ENCODE results near the gene SLC8A1.

- no peak for TF ChIP-seq SP1 (IDR thresholded peaks at IDR 0.05; ENCODE audit: low read depth, low read length)
- no peak for TF ChIP-seq ZNF274 (IDR thresholded peaks at IDR 0.05; ENCODE audit: insufficient read depth, insufficient read length)
- TF ChIP-seq TCF12 (IDR thresholded peaks at IDR 0.05; ENCODE audit: low read depth, low read length): no peak
- no peak for TF ChIP-seq SPI1 (IDR thresholded peaks at IDR 0.05; ENCODE audit: borderline replicate concordance, insufficient read depth, low read depth, low read length)
- no peak for TF ChIP-seq TARDBP (IDR thresholded peaks at IDR 0.05; ENCODE audit: borderline replicate concordance)
- TF ChIP-seq ASH2L (IDR thresholded peaks at IDR 0.05; ENCODE audit: borderline replicate concordance, low read depth): no peak
- TF ChIP-seq HCFC1 (IDR thresholded peaks at IDR 0.05; ENCODE audit: low read length): no peak
- TF ChIP-seq MEF2B (IDR thresholded peaks at IDR 0.05; ENCODE audit: partially characterized antibody, poor library complexity, severe bottlenecking): no peak
- no peak for TF ChIP-seq USF2 (IDR thresholded peaks at IDR 0.05; ENCODE audit: borderline replicate concordance, low read depth, low read length)
- TF ChIP-seq SRF (IDR thresholded peaks at IDR 0.05; ENCODE audit: low read depth in 2 of 2, low read length in 2 of 2): no peak
- no peak for TF ChIP-seq RELB (IDR thresholded peaks at IDR 0.05; ENCODE audit: low read depth)
- TF ChIP-seq ZNF384 (IDR thresholded peaks at IDR 0.05; ENCODE audit: borderline replicate concordance, low read depth, low read length): no peak
- TF ChIP-seq POLR2AphosphoS5 (IDR thresholded peaks at IDR 0.05; ENCODE audit: low read length): no peak
Measured at GRCh38 chr2:40299173-40299572, 152.7 kb downstream of the SLC8A1 start.

Measured in GM12878 (cell line).